Erythroblast (primary cell): ENCODE results near the gene DLG2.

Experiments used
- DNase-seq, 2 experiments: peaks; one replicate each; lab custom pipeline; 2025; lab: John Stamatoyannopoulos, UW
- GATA1 ChIP-seq: IDR thresholded peaks from 2 replicates; pipeline ENCODE4 v1.6.1; 2011; ENCODE audit warnings: low read depth, mild to moderate bottlenecking, control low read depth, low read length, moderate library complexity
- POLR2A ChIP-seq: IDR thresholded peaks from 2 replicates; pipeline ENCODE4 v1.6.1; 2011; ENCODE audit warnings: mild to moderate bottlenecking, low read length

Gene DLG2

DNA sequence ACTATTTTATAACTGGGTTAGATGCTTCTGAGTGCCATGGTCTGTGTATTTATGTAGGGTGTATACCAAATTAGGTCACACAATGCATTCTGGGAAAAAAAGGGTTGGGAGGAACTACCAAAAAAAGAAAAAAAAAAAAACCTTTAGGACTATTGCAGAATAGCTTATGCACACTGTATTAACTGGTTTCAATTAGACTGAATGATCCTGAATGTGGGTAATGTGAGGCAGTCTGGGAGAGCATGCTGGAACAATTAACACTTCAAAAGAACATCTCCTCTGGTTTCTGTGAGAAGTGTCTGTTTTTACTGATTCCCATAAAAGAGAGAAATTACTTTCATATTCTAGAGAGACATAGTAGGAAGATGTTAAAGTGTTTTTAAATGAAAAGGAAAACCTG is 521.3 kb downstream of the DLG2 start:
- TF ChIP-seq POLR2A (no peak), GATA1 (no peak)

DNA sequence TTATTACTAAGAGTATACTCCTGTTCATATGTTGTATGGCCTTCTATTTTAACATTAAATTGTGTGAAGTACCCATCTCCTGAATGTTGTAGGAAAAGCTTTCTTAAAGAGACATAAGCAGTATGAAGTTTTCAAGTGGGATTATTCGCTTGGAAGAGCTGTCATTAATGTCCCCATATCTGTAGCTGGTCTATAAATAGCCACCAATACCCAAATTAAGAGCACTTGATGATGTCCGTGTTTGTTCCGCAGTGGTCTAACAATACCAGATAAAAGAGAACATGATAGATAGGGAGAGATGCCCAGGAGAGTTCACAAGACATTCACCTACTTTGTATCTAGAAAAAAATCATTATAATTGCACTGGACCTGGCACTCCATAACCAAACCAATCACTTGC is 527.6 kb downstream of the DLG2 start:
- no peak for TF ChIP-seq GATA1
- no peak for TF ChIP-seq POLR2A
- no peak for DNase-seq

More for the DNA sequence above, 521.3 kb downstream of the DLG2 start:
- no peak for DNase-seq

GRCh38 chr11:85098996-85099395 is 528.1 kb downstream of the DLG2 start:
- DNase-seq, result no peak
- TF ChIP-seq GATA1, result no peak
- TF ChIP-seq POLR2A, result no peak

DNA sequence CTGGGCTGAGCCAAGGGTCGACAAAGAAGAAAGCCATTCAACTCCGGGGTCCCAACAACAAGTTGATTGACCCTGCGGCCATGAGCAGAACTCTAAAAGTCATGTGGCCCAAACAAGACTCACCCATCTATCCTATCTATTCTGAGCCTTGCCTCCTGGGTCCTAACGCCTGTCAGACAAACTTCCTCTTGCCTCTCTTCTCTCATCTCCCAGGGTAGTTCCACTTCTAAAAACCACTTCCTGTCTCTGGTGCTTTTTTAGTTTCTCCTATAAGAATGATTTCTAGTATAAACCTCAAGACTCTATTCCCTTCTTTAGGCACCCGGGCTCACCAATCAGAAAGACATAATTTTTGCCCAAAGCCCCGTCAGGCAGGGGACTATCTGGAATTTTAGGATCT is 530.2 kb downstream of the DLG2 start:
- no peak for DNase-seq
- TF ChIP-seq POLR2A, result no peak
- TF ChIP-seq GATA1, result no peak

DNA sequence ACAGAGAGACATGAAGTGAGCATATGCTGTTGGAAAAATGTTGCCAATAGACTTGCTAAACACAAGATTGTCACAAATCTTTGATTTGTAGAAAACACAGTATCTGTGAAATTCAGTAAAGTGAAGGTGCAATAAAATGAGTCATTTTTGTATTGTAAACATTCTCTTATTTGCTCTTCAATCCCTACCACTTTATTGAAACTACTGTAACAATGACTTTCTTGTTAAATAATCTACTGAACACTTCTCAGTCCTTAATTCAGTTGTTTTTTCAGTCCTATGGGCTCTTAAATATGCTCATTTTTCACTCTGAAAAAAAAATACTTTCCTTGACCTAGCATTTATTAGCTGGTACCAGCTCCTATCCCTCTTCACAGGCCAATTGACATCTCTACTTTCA is 531.9 kb downstream of the DLG2 start:
- DNase-seq, result no peak
- TF ChIP-seq GATA1, result no peak
- TF ChIP-seq POLR2A, result no peak

DNA sequence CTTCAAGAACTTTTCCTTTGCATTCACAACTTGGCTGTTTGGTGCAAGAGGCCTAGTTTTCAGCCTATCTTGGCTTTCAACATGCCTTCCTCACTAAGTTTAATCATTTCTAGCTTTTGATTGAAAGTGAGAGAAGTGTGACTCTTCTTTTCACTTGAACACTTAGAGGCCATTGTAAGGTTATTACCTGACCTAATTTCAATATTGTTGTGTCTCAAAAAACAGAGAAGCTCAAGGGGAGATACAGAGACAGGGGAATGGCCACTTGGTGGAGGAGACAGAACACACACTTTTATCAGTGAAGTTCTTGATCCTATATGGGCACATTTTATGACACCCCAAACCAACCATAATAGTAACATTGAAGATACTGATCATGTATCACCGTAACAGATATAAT is 532.3 kb downstream of the DLG2 start:
- TF ChIP-seq GATA1 (no peak), POLR2A (no peak)
- no peak for DNase-seq

- DNase-seq, result no peak
- TF ChIP-seq GATA1 (no peak), POLR2A (no peak)
Observed at GRCh38 chr11:85089654-85090053, 537.5 kb downstream of the DLG2 start.

GRCh38 chr11:85088286-85088685 is 538.9 kb downstream of the DLG2 start:
- DNase-seq, result no peak

DNA sequence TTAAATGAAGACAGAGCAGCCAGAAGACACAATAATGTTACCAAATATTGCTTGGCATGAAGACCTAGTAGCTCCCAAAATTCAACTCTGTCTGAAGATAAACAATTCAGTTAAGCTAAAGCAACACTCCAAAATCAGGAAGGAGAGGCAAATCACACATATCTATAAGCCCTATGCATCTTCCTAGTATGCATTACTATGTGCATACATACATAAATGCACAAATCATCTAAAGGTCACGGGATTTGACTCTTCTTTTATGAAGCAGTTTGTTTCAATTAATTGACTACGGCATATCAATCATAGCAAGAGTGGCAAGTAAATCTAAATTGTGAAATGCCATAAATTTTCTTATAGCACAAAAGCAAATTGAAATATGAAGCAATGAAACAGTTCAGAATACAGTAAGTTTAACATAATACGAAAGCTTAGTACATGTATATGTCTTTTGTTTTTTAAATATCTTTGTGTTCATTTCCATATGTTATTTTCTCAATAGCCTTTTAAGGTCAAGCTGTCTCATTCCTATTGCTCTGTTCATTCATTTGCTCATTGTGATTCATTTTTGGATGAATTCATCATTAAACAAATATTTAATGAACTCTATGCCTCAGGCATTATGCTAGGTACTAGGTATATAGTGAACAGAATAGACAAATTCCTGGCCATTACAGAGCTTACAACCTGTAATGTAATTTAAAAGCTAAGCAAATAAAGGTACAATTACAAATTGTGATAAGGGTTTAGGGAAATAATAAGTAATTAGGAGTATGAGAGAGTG is 540.5 kb downstream of the DLG2 start:
- TF ChIP-seq GATA1 (no peak), POLR2A (no peak)
- no peak for DNase-seq

More at GRCh38 chr11:85088286-85088685, 538.9 kb downstream of the DLG2 start:
- no peak for TF ChIP-seq GATA1
- no peak for TF ChIP-seq POLR2A

DNA sequence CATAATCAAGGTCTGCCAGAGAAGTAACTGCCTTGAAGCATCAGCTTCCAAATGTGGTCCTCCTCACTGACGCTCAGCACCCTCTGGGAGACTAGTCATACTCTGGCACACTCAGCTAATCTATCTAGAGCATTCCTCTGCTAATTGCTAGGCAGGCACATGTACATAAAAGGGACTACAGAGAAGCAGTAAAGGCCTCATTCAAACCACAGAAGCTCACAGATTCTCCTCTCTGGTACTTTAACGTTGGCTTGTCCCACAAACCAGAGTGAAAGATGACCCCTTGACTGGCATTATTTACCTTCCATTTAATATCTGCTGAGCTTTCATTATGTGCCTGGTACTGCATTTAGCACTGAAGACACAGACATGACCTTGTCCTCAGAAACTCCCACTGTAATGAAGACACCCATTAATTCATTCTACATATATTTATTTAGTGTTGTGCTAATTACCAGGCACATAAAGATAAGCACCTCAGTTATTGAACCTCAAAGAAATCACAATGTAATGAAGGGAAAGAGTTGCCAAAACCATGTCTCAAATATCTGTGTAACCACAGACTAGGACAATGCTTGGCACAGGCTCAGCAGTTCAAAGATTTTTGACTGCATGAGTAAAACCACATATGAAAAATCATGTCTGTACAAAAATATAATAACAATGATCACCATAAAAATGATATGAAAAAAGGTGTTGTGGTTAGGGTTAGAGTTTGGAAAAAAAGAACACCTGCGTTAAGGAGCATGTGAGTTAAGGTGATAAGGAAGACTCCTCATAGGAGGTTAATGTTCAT is 550.4 kb downstream of the DLG2 start:
- TF ChIP-seq GATA1 (no peak), POLR2A (no peak)
- no peak for DNase-seq

- DNase-seq, result no peak
- no peak for TF ChIP-seq POLR2A
- no peak for TF ChIP-seq GATA1
Observed at GRCh38 chr11:85062659-85063058, 564.5 kb downstream of the DLG2 start.

DNA sequence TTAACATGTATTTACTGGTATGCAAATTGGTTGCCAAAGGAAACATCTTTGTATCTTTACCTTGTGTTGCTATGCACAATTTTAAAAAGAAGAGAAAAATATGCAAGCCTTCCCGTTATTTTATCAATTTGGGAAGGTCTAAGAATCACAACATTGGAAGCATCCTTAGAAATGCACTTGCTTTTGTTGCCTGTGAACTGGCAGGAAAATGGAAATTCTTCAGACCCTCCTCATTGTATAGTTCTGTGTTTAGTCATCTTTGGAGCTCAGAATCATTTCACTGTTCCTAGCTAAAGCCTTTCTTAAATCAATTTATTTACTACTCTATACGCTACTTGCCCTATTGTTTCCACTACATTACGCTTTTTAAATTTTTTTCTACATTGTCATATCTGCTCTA is 574.5 kb downstream of the DLG2 start:
- TF ChIP-seq POLR2A, result no peak
- no peak for TF ChIP-seq GATA1
- DNase-seq, result no peak

- TF ChIP-seq POLR2A (no peak), GATA1 (no peak)
- DNase-seq, result no peak
Observed at GRCh38 chr11:85048801-85049200, 578.3 kb downstream of the DLG2 start.

DNA sequence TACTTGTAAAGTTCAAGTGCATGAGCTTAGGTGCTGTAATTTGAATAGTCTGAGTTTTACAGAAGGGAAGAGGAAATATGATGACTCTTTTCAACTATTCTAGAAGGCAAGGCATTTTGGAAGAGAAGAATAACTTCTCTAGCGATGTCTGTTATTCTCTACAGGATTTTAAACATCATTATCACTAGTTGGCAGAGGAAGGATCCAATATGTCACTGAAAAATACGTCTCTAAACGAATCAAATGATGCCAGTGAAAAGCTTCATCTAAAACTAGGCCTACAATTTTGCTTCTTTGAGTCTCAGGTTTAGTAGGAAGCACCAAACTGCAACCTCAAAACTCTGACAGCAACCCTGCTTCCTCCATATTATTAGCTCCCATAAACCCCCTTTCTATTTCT is 581.4 kb downstream of the DLG2 start:
- no peak for TF ChIP-seq POLR2A
- no peak for DNase-seq
